Measurements from ENCODE around the gene MAST4. TPM values are rescaled to one million over a fixed set of nuclear protein-coding genes. Genes with fewer than 3 reads are reported as not detected.
A peak's percentile ranks its signal among the peaks of the same experiment; 100 is the strongest.

The MAST4 gene
- total RNA-seq, 1 donor from 2014 or later: 45.2 TPM

DNA sequence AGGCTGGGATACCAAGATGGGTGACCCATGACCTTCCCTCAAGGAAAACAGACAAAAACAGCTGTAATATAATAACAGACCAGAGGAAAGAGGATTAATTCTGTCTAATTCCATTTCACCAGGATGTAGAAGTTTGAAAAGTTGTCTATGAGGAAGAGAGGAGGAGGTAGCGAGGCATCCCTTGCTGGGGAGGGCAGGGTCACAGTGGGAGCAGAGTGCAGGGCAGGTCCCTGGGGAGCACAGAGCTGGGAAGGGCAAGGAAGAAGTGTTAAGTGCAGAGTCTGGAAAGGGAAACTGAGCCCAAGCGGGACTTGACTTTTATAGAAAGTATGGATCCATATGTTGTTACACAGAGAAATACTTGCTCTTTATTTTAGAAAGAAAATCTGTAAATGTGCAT, 389.8 kb downstream of the MAST4 start:
- DNase-seq (ENCODE audit: low spot score): no peak

DNA sequence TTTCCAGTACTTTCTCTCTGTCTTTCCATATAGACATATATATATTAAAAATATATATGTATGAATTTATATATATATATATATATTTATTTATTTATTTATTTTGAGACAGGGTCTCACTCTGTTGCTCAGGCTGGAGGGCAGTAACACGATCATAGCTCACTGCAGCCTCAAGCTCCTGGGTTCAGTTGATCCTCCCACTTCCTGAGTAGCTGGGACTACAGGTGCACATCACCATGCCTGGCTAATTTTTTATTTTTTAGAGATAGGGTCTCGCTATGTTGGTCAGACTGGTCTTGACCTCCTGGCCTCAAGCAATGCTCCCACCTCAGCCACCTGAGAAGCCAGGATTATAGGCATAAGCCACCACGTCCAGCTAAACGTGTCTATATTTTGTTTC, 390.3 kb downstream of the MAST4 start:
- DNase-seq (ENCODE audit: low spot score): no peak

DNA sequence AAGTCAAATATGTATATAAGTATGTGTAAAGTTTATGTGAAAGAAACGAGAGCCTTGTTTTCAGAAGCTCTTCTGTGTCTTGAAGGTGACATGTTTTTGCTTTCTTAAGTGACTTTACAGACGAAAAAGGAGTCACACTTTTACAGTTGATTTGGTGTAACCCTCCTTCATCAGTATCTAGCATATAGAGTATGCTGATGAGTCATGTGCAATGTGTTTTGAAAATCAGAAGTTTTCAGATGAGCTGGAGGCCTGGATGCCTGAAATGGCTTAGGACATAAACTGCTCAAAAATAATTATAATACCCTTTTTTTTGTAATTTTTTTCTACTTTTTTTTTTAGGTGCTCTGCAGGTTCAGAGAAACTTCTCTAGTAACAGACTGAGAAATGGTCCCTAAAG, 390.9 kb downstream of the MAST4 start:
- no peak for DNase-seq (ENCODE audit: low spot score)

DNA sequence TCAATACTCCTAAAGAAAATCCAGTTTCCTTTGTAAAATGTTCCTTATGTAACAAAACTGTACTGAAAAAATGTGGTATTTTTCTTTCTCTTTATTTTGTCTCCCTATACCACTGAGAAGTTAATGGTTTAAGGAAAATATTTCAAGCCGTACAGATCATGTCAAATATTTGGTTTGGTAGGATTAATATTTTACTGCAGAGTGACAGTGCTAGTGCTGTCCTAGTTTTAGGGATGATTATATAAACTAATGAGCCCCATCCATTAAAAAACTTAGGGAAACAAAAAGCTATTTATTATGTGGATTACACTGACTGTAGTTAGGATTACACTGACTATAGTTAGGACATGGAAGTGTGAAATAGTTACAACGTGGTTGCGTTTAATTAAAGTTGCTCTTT, 391.3 kb downstream of the MAST4 start:
- DNase-seq (ENCODE audit: low spot score): no peak

DNA sequence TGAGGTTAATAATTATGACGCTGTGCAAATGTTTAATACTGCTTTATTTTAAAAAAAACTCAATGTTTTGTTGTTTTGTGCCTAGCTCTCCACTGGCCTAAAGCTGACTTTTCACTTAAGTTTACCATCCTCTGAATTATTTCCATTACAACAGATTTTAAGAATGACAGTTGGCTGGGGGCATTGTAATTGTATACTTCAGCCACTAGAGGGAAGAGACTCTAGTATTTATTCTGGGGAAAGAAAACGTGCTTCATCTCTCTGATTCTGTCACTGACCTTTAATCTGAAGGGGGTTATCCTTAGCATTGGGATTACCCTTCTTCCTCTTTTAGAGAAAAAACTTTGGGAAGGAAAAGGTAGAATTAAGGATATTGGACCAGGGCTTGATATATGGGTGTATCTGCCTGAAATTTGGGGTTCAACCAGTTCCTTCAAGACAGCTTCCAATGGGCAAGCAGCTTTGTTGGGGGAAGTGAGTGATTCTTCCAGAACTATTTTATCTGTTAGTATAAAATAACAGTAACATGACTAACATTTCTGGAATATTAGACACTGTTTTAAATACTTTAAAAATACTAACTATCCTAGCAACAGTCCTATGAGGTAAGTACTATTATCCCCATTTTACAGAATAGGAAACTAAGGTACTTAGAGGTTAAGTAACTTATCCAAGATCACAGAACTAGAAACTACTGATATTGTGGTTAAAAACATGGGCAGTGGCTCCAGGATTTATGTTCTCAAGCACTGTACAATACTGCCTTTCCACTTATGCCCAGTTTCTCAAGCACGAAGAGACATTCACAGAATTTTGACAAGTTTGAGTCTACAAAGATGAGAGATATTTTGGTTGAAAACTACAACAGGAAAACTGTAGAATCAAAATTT, 392.0 kb downstream of the MAST4 start:
- DNase-seq (ENCODE audit: low spot score): no peak

DNA sequence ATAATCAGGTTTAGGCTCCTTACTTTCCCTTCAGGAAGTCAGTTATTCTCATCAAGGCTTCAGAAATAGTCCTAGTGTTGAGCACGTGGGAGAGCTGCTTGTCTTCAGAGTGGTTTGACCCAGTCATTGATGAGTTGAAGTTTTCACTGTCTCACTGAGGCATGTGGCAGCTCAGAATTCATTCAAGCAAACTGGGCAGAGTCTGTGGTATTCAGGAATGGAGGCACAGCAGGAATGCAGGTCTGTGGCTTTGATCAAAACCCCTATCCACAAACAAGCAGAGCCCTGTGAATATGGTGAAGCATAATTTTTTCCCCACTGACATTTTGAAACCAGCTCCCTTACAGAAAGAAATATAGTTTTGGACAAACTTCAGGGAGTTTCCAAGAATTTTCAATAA, 393.1 kb downstream of the MAST4 start:
- no peak for DNase-seq (ENCODE audit: low spot score)

DNA sequence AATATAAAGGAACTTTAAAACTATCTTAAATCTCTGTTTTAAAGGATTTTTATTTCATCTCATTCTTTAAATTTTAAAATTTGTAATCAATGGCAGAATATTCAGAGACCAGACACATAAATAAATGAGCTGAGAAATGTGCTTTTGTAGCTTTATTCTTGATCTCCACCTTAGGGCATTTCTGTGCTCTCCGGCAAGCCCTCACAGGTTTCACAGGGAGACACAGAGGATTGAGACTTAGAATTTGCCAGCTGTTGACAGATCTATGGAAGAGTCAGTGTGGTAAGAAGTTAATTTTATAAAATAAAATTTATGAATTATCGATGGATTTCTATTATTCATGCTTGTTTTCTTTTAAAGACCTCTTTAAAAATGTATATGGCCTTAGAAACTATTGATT, 393.6 kb downstream of the MAST4 start:
- no peak for DNase-seq (ENCODE audit: low spot score)

DNA sequence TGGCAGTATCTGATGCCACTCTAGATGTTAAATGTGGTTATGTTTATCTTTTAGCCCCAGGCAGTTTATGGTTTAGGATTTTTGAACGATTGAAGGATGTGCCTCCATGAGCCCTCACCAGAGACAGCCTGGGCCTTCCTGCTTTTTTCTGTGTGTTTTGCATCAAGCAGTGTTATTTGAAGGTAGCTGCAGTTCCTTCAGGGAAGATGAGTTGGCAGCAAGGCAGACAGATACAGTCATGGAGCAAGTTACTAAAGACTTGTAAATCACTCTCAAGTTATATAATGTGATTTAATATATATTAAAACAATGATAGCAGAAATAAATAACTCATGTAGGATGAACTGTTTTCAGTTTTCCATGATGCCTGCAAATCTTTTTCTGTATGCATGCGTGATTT, 395.6 kb downstream of the MAST4 start:
- DNase-seq (ENCODE audit: low spot score): no peak

DNA sequence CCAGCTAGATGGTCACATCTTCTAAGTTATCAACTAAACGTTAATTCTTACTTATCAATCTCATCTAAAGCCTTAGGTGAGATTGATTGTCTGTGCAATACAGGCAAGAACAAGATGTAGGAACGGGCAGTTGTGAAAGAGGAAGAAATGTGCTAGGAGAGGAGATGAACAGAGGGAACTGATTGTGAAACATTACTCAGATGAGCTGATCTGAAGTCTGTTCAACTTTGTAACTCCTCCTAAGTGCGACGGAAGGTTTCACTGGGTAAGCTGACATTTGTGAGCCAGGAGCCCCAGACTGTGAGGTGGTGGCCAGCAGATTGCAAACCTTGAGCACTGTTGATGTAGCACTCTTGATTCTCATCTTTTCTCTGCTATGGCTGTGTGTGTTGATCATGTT, 396.4 kb downstream of the MAST4 start:
- DNase-seq (ENCODE audit: low spot score): no peak

DNA sequence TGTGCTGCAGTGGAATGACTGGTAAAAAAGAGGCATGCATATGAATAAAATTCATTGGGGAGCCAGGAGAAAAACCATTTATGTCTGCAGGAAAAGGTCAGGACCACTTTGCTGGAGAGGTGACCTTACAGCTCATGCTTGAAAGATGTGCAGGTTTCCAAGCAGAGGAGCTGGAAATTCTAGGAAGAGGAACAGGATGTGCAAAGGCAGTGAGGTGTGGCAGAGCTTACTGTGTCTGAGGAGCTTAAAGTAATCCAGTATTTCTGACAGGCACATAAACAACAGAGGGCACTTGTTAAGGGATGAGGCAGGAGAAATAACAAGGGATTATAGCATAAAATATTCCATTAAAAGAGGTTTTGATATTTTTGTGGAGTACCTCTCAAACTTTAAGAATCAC, 397.3 kb downstream of the MAST4 start:
- no peak for DNase-seq (ENCODE audit: low spot score)

DNA sequence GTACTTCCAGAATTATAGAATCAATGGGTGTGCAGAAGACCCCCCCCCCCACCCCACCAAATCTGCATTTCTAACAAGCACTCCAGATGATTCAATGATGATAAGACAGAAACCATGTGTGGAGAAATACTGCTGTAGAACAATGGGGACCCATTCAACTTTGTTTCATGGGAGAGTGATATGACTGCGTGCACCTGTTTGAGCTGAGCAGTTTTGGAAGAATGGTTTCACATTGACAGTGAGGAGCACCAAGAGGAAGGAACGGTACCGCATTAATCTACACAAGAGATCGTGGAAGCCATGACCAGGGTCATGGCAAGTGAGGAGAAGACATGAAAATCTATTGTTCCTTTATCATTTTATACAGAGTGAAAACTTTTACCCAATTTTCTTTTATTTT, 397.7 kb downstream of the MAST4 start:
- DNase-seq (ENCODE audit: low spot score): no peak

DNA sequence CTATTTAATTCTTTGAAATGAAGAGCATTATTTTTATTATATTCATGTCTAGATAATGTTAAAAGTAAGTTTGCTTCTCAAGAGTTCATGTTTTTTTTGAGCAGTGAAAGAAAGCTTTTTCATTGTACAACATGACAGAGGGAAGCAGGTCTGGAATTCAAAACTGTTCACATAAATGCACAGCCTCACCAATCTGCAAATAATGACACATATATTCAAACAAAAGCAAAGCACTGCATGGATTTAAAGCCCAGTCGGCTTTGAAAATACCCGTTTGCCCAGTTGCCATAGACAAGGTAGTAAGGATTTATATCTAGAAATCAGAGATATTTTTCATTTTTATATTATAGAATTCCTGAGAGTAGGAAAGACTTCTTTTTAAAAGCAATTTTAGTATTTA, 398.6 kb downstream of the MAST4 start:
- DNase-seq (ENCODE audit: low spot score): no peak

DNA sequence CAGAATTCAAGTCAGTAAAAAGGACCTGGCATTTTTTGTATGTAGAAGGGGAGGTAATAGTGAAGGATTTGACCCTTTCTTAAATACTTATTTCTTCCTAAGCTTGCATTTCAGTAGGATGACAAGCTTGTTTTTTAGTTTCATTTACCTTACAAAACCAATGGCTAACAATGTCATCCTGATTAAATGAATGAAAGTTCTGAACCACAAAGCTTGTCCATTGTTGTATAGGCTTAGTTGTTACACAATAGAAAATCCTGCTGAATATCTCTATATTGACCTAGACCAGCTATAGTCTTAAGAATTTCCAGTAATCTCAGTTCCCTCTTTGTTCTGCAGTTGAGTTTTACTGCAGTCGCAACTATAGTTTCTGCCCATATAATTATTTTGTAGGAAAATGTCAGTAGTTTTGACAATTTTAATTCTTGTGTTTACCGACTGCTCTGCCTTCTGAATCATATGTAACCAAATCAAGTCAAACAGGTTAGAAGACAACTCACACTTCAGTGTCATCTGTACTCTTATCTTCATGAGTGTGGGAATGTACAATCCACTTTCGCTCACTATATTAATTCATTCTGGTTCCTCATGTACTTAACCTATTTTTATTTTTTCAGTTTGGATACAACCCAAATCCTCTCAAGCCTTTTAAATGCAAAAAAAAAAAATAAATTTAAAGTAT, 404.7 kb downstream of the MAST4 start:
- no peak for DNase-seq (ENCODE audit: low spot score)

DNA sequence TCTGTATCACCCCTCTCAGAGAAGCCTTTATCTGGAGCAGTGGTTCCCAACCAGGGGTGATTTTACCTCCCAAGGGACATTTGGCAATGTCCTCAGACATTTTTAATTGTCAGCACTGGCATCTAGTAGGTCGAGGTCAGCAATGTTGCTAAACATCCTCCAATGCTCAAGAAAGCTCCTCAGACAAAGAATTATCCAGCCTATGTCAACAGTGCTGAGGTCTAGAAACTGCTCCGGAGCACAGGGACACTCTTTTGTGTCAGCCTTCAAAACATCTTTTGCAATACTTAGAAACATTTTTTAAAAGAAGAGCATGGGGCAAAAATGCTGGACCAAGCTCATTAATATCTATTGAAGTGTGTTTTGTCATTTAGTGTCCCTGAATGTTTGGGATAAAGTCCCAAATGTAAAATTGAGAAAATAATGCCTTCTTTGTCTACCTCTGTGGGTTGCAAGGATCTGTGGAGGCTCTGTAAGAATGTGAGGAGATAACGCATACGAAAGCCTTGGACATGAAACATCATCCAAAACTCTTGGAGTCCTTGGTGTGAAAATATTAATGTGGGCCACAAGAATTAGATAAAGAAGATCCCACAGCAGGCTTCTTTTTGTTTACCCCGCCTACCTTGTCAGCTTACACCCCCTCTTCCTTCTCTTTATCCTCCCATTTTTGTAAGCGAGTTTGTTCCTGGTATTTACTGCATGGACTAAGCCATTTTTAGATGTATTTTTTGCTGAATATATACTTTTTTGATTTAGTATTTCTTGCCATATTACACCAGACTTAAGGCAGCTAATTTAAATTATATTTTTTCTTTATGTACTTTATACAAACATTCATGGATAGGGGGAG, 406.9 kb downstream of the MAST4 start:
- no peak for DNase-seq (ENCODE audit: low spot score)

DNA sequence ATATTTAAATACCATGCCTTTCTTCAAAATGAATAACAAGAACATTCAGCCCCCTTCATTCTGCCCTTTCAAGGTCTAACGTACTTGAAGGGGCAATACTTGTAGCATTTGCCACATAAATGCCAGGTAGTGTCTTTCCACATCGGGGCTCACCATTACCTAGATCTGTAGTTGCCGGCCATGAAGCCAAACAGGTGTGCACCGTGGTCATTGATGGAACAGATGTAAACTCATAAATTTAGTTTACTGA, 407.4 kb downstream of the MAST4 start:
- DNase-seq (ENCODE audit: low spot score): no peak

DNA sequence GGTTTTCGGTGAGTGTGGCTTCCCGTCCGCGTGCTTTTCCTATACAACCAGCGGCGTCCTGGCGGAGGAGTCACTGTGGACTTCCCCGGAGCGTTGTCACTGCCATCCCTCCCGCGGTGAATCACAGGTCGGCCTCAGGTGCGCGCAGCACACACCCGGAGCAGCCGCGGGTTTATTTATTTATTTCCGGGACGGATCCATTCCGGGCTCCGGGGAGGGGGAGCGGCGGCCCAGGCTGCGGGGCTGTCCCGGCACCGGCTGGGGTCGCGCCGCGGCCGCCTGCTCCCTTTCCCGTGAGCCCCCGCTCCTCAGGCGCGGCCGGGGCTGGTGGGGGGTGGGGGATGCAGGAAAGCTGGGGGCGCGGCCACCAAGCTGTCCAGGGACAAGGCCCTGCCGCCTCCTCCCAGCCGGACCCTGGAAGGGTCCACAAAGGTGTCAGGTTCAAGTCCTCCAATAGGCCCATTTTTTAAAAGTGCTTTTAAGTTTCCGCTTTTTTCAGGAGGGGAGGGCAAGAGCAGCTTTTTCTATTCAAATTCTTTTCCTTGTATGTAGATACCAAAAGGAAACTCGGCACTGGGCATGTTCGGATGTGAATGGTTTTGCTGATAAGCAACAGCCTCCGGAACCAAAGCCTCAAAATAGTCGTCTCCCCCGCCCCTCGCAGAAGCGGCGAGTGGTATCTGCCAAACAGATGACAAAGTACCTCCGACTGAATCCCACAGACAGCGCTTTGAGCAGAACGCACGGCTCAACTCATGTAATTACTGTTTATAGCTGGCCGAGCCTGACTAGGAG, 407.9 kb downstream of the MAST4 start:
- peak; percentile 91 for DNase-seq (ENCODE audit: low spot score)

DNA sequence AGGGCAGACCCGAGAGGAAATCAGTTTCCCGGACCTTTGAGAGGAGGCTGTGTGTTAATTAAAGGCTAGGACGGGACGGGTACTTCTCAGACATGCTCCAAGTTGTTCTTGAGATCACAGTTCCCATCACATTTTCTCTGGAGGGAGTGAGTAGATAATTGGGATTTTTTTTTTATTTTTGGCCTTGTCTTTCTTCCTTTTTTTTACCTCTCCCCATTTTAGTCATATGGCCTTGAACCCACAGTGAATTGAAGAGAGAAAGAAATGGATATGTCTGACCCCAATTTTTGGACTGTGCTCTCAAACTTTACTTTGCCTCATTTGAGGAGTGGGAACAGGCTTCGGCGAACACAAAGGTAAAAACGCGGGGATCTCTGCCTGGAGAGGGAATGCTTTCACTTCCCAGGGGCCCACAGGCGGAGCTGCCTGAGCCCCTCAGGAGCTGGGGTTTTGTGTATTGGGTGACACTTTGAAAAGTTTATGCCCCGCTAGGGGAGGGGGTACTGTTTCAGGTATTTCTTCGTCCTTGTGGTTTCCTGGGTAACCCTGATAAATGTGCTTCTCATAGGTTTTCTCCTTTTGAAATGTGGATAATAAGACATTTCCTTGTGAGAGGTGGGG, 408.6 kb downstream of the MAST4 start:
- DNase-seq (ENCODE audit: low spot score): no peak

DNA sequence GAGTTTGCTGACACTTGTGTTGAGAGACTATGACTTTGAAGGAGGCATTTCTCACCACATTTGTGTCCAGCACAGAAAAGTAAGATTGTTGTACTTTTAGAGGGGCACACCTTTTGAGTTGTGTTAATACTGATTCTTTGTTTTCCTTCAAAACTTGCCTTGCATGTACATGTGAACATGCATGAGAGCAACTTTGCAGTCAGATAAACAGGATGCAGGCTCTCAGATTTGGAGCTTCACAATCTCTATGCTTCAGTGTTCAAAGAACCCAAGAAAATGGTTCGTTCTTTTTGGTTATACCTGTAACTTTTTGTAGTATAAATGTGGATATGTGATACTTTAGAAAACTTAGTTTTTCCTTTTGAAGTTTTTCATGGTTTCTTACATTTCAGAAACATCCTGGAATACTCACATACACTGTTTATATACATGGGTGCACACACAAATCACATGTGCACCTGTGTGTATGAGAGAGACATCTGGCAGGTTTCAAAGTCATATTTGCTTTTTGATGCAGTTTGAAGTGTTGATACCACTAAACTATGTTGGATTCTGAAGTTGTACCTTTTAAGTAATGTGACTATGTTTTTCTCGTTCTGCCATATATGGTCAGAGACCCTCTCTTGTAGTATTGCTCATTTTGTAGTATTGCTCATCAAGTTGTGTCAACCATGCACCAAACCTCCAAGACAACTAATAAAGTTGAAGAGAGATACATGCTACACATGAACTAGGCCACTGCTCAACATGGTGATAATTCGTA, 409.7 kb downstream of the MAST4 start:
- no peak for DNase-seq (ENCODE audit: low spot score)

DNA sequence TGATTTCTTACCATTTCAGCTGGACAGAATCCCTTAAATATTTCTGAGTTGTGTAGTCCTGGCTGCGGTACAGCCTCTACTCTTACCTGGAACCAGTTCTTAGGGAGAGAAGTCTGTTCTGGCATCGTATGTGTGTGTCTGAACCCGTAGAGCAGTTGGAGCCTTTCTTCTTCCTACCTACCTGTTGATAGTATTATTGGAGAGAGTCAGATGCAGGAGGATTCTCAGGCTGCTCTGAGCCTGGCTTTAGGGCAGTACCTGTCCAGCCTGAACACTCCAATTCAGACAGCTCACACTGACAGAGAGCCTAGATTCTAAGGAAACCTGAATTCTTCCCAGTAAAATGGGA, 410.3 kb downstream of the MAST4 start:
- DNase-seq (ENCODE audit: low spot score): no peak

DNA sequence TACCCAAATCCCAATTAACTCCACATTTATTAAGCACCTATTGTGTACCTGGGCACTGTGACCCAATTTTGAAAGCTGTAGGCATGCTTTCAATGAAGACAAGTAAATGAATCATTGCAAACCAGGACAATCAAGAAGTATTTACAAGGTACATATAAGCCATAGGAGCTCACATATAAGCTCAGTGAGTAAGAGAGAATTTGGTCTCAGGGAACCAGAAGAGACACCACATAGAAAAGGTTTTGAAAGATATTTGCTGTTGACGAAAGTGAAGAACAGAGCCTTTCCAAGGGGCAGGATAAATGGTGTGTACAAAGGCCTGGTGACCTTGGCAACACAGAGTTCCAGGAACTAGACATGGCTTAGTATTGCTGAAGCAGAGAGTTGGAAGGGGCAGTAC, 412.8 kb downstream of the MAST4 start:
- DNase-seq (ENCODE audit: low spot score): no peak

All from mesenteric fat pad (tissue), 1 donor.